HepG2 (cell line): ENCODE results near the gene TFB1M. TPM values are rescaled to one million over a fixed set of nuclear protein-coding genes. Genes with fewer than 3 reads are reported as not detected.

Experiments used
- ATRX ChIP-seq: sonication (generic); formaldehyde crosslinking; IDR thresholded peaks from 2 replicates; pipeline ENCODE4 v1.4.0; 2020; ENCODE audit warnings: missing genetic modification reagents, borderline replicate concordance
- HDAC1 ChIP-seq: sonication (generic); formaldehyde crosslinking; IDR thresholded peaks from 2 replicates; pipeline ENCODE4 v1.5.1; 2020; ENCODE audit warnings: mild to moderate bottlenecking, missing genetic modification reagents
- MLLT10 ChIP-seq: sonication (generic); formaldehyde crosslinking; IDR thresholded peaks from 2 replicates; pipeline ENCODE4 v1.4.0; 2020; ENCODE audit warnings: missing genetic modification reagents
- MZF1 ChIP-seq: sonication (generic); formaldehyde crosslinking; IDR thresholded peaks from 2 replicates; pipeline ENCODE4 v1.8.1; 2023; ENCODE audit warnings: mild to moderate bottlenecking, missing genetic modification reagents, borderline replicate concordance
- NFIB ChIP-seq: sonication (generic); formaldehyde crosslinking; IDR thresholded peaks from 2 replicates; pipeline ENCODE4 v1.9.0; 2021; ENCODE audit warnings: missing genetic modification reagents, mild to moderate bottlenecking, borderline replicate concordance
- ONECUT2 ChIP-seq: sonication (generic); formaldehyde crosslinking; IDR thresholded peaks from 2 replicates; pipeline ENCODE4 v1.4.0; 2020; ENCODE audit warnings: missing genetic modification reagents
- PAF1 ChIP-seq: IDR thresholded peaks from 2 replicates; pipeline ENCODE4 v1.6.1; 2016; ENCODE audit warnings: missing genetic modification reagents, missing compliant biosample characterization
- PRPF4 ChIP-seq: fragments of 200-400 bp; formaldehyde crosslinking; IDR thresholded peaks from 2 replicates; pipeline ENCODE4 v1.6.1; 2016; ENCODE audit warnings: low read length, low read depth; ENCODE audit not compliant: poor library complexity, severe bottlenecking
- RFXAP ChIP-seq: sonication (generic); formaldehyde crosslinking; IDR thresholded peaks from 2 replicates; pipeline ENCODE4 v1.4.0; 2020; ENCODE audit warnings: missing genetic modification reagents, borderline replicate concordance
- SIN3B ChIP-seq: fragments of 150-350 bp; IDR thresholded peaks from 2 replicates; pipeline ENCODE4 v1.6.1; 2014; ENCODE audit warnings: low read length
- TOPORS ChIP-seq: sonication (generic); formaldehyde crosslinking; IDR thresholded peaks from 2 replicates; pipeline ENCODE4 v1.8.0; 2023; ENCODE audit warnings: mild to moderate bottlenecking, missing genetic modification reagents
- ZBTB40 ChIP-seq, 2 experiments: fragments of 450-650 bp in 1 of 2; sonication (generic) in 1 of 2; formaldehyde crosslinking in 1 of 2; IDR thresholded peaks; 2 replicates each; pipeline versions ENCODE4 v1.6.1 to v1.8.0; 2016 to 2022; ENCODE audit warnings: antibody characterized with exemption in 1 of 2, mild to moderate bottlenecking in 1 of 2, missing genetic modification reagents in 1 of 2
- ZMYM2 ChIP-seq: sonication (generic); formaldehyde crosslinking; IDR thresholded peaks from 2 replicates; pipeline ENCODE4 v1.8.0; 2022; ENCODE audit warnings: mild to moderate bottlenecking, missing genetic modification reagents
- ZNF513 ChIP-seq: sonication (generic); formaldehyde crosslinking; conservative IDR thresholded peaks from 2 replicates; pipeline ENCODE4 v1.5.0; 2020; ENCODE audit warnings: missing genetic modification reagents
- ZNF883 ChIP-seq: sonication (generic); formaldehyde crosslinking; IDR thresholded peaks from 2 replicates; pipeline ENCODE4 v1.5.1; 2020; ENCODE audit warnings: mild to moderate bottlenecking, missing genetic modification reagents; ENCODE audit errors: not compliant biosample characterization
- polyA plus RNA-seq, 8 experiments: library from polyadenylated mRNA; depleted of rRNA in 3 of 8; stranded (reverse) in 7 of 8; unstranded in 1 of 8; fragments of >200 nt; fragmentation: Illumina TruSeq in 4 of 8; extraction: Trizol in 4 of 8; gene quantifications; 2 replicates each; pipeline versions ENCODE4 v1.2.1 to v1.2.3, GENCODE V29; 2011 to 2016; ENCODE audit warnings: low read depth in 4 of 8, missing spikeins in 1 of 8, mixed read lengths in 1 of 8; ENCODE audit not compliant: insufficient read depth in 1 of 8
- total RNA-seq, 5 experiments: library from RNA; depleted of rRNA; stranded (reverse); fragments of >200 nt; fragmentation: Illumina TruSeq; extraction: Trizol; gene quantifications; 2 replicates each; pipeline ENCODE4 v1.2.3, GENCODE V29; 2016; ENCODE audit warnings: low read depth in 1 of 5
- TF ChIP-seq, protein P1 (sequence below): IDR thresholded peaks from 2 replicates; pipeline ENCODE4 v1.6.1; 2018; ENCODE audit warnings: missing genetic modification reagents, mild to moderate bottlenecking, missing compliant biosample characterization
- TF ChIP-seq, protein P2 (sequence below): sonication (generic); formaldehyde crosslinking; IDR thresholded peaks from 2 replicates; pipeline ENCODE4 v1.4.0; 2020; ENCODE audit warnings: low read depth, mild to moderate bottlenecking, missing genetic modification reagents

The TFB1M gene
- total and polyA plus RNA-seq, 2 of the 13 experiments (the other 11 are each of a cell fraction or from before 2014, with no cell fraction given): 91.4 to 122 TPM

DNA sequence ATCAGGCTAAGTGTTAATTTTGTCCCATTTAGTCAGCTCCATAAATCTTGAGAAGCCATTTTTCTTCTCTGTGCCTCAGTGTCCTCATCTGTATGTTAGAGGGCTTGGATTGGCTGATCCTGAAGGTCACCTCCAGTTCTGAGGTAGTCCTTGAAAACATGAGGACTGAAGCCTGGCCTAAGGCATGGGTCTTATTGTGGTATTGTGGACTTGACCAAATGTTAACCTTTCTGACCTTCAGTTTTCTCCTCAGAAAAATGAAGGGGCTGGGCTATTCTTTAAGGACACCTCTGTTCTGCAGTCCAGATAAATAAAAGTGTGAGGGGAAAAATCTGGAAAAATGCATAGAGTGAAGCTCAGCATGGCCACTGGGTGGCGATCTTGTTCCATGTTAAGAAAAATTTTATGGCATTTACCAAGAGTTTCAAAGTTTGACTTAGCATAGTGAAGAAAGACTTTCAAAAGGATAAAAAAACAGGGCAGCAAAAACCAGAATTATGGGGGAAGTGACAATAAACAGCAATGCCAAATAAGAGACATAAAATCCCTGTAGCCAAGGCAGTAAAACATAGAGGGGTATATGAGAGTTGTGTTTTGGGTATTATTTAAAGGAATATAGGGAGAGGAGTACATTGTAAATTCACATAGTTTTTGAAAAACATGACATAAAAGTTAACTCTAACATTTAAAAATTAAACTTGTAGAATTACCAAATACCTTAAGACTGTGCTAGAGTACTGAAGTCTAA, 13.2 kb upstream of the TFB1M start (continued):
- TF ChIP-seq MLLT10 (CRISPR knock-in tag) (no peak), MZF1 (no peak), ZNF883 (CRISPR knock-in tag) (no peak), SIN3B (peak; percentile 56), ZBTB40 (IDR thresholded peaks at IDR 0.05) (0 out of 2 replicates have a peak, but pooled peaks have one; percentile 2), ZBTB40 (CRISPR knock-in tag; IDR thresholded peaks at IDR 0.05) (no peak), ONECUT2 (CRISPR knock-in tag) (no peak), PRPF4 (no peak), RFXAP (no peak), ZMYM2 (no peak), NFIB (CRISPR knock-in tag) (no peak), ATRX (CRISPR knock-in tag) (no peak), PAF1 (CRISPR knock-in tag) (0 out of 2 replicates have a peak, but pooled peaks have one; percentile 82), TOPORS (CRISPR knock-in tag) (no peak), ZNF513 (no peak), HDAC1 (CRISPR knock-in tag) (no peak)
- TF ChIP-seq, protein P1, sequence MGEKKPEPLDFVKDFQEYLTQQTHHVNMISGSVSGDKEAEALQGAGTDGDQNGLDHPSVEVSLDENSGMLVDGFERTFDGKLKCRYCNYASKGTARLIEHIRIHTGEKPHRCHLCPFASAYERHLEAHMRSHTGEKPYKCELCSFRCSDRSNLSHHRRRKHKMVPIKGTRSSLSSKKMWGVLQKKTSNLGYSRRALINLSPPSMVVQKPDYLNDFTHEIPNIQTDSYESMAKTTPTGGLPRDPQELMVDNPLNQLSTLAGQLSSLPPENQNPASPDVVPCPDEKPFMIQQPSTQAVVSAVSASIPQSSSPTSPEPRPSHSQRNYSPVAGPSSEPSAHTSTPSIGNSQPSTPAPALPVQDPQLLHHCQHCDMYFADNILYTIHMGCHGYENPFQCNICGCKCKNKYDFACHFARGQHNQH (CRISPR knock-in tag): no peak
- TF ChIP-seq, protein P2, sequence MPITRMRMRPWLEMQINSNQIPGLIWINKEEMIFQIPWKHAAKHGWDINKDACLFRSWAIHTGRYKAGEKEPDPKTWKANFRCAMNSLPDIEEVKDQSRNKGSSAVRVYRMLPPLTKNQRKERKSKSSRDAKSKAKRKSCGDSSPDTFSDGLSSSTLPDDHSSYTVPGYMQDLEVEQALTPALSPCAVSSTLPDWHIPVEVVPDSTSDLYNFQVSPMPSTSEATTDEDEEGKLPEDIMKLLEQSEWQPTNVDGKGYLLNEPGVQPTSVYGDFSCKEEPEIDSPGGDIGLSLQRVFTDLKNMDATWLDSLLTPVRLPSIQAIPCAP: no peak
